ENCODE data around the gene TTLL11.

Gene TTLL11

GRCh38 chr9:121851641-121852091 is 241.4 kb downstream of the TTLL11 start:
- no peak for DNase-seq (ENCODE audit: low read depth)

- DNase-seq (ENCODE audit: low read depth) = no peak
Observed at GRCh38 chr9:121850366-121850765, 242.7 kb downstream of the TTLL11 start.

- DNase-seq (ENCODE audit: low read depth) = no peak
Observed at GRCh38 chr9:121849554-121849953, 243.6 kb downstream of the TTLL11 start.

- DNase-seq (ENCODE audit: low read depth) = no peak
Observed at GRCh38 chr9:121844562-121844961, 248.5 kb downstream of the TTLL11 start.

GRCh38 chr9:121844098-121844497 is 249.0 kb downstream of the TTLL11 start:
- DNase-seq (ENCODE audit: low read depth) = no peak

GRCh38 chr9:121842612-121842978 is 250.5 kb downstream of the TTLL11 start:
- no peak for DNase-seq (ENCODE audit: low read depth)

- DNase-seq (ENCODE audit: low read depth) = no peak
Observed at GRCh38 chr9:121841771-121842611, 251.1 kb downstream of the TTLL11 start.

- no peak for DNase-seq (ENCODE audit: low read depth)
Observed at GRCh38 chr9:121840838-121841760, 252.0 kb downstream of the TTLL11 start.

GRCh38 chr9:121839726-121840500 is 253.2 kb downstream of the TTLL11 start:
- no peak for DNase-seq (ENCODE audit: low read depth)

- no peak for DNase-seq (ENCODE audit: low read depth)
Observed at GRCh38 chr9:121838746-121839669, 254.1 kb downstream of the TTLL11 start.

- no peak for DNase-seq (ENCODE audit: low read depth)
Observed at GRCh38 chr9:121837113-121837961, 255.8 kb downstream of the TTLL11 start.

GRCh38 chr9:121836366-121836885 is 256.7 kb downstream of the TTLL11 start:
- DNase-seq (ENCODE audit: low read depth) = no peak

- DNase-seq (ENCODE audit: low read depth) = no peak
Observed at GRCh38 chr9:121835587-121836365, 257.3 kb downstream of the TTLL11 start.

GRCh38 chr9:121833061-121833460 is 260.0 kb downstream of the TTLL11 start:
- DNase-seq (ENCODE audit: low read depth) = no peak

- no peak for DNase-seq (ENCODE audit: low read depth)
Observed at GRCh38 chr9:121831869-121832268, 261.2 kb downstream of the TTLL11 start.

- no peak for DNase-seq (ENCODE audit: low read depth)
Observed at GRCh38 chr9:121830441-121831140, 262.5 kb downstream of the TTLL11 start.

- DNase-seq (ENCODE audit: low read depth) = no peak
Observed at GRCh38 chr9:121827251-121827967, 265.7 kb downstream of the TTLL11 start.

GRCh38 chr9:121826711-121827110 is 266.4 kb downstream of the TTLL11 start:
- no peak for DNase-seq (ENCODE audit: low read depth)

Data from stimulated activated CD8-positive, alpha-beta memory T cell treated with anti-CD3 and anti-CD28 coated beads, Interleukin-12 subunit alpha, Interleukin-12 subunit beta, amount 100 ng/mL, for 4 hours (primary cell).